MM.1S (cell line): Measurements from ENCODE around the gene RAB33A.

ENCODE experiments used
- DNase-seq: peaks from one replicate; pipeline ENCODE4 v3.0.0-alpha.2; 2015
- H2AFZ ChIP-seq: fragments of 300-600 bp; sonication (generic); 2 replicates; pipeline ENCODE4 v1.6.0; 2016; ENCODE audit warnings: antibody characterized with exemption, low read length
- H3F3A ChIP-seq: fragments of 300-600 bp; sonication (generic); 2 replicates; pipeline ENCODE4 v1.6.1; 2016; ENCODE audit warnings: mild to moderate bottlenecking, antibody characterized with exemption, low read length, moderate library complexity, mixed read lengths; ENCODE audit not compliant: insufficient read depth
- H3K27ac ChIP-seq: fragments of 300-600 bp; sonication (generic); 2 replicates; pipeline ENCODE4 v1.5.1; 2016; ENCODE audit warnings: mild to moderate bottlenecking, low read length
- H3K27me3 ChIP-seq: fragments of 300-600 bp; sonication (generic); replicated peaks from 2 replicates; pipeline ENCODE4 v1.6.0; 2016; ENCODE audit warnings: low read length; ENCODE audit not compliant: insufficient read depth
- H3K36me3 ChIP-seq: fragments of 300-600 bp; sonication (generic); replicated peaks from 2 replicates; pipeline ENCODE4 v1.6.1; 2016; ENCODE audit warnings: mild to moderate bottlenecking, low read length, mixed read lengths; ENCODE audit not compliant: insufficient read depth
- H3K4me1 ChIP-seq: fragments of 300-600 bp; sonication (generic); 2 replicates; pipeline ENCODE4 v1.6.1; 2016; ENCODE audit warnings: low read length, mixed read lengths
- H3K4me2 ChIP-seq: fragments of 300-600 bp; sonication (generic); 2 replicates; pipeline ENCODE4 v1.6.0; 2016; ENCODE audit warnings: low read depth, low read length
- H3K4me3 ChIP-seq: fragments of 300-600 bp; sonication (generic); 2 replicates; pipeline ENCODE4 v1.5.1; 2016; ENCODE audit warnings: low read length, mixed read lengths
- H3K79me2 ChIP-seq: fragments of 300-600 bp; sonication (generic); 2 replicates; pipeline ENCODE4 v1.6.1; 2016; ENCODE audit warnings: mixed run types, low read length, mixed read lengths
- H3K9ac ChIP-seq: fragments of 300-600 bp; sonication (generic); 2 replicates; pipeline ENCODE4 v1.6.1; 2016; ENCODE audit warnings: low read length, mixed read lengths
- H3K9me2 ChIP-seq: fragments of 300-600 bp; sonication (generic); replicated peaks from 2 replicates; pipeline ENCODE4 v1.6.1; 2016; ENCODE audit warnings: mild to moderate bottlenecking, low read length, mixed read lengths; ENCODE audit not compliant: insufficient read depth
- H3K9me3 ChIP-seq: fragments of 300-600 bp; sonication (generic); replicated peaks from 2 replicates; pipeline ENCODE4 v1.6.1; 2016; ENCODE audit warnings: mild to moderate bottlenecking, low read length, mixed read lengths; ENCODE audit not compliant: insufficient read depth
- H4K20me1 ChIP-seq: fragments of 300-600 bp; sonication (generic); 2 replicates; pipeline ENCODE4 v1.6.1; 2016; ENCODE audit warnings: mild to moderate bottlenecking, low read length, moderate library complexity, mixed read lengths; ENCODE audit not compliant: insufficient read depth
- EZH2 ChIP-seq: fragments of 300-600 bp; sonication (generic); optimal IDR thresholded peaks from 2 replicates; pipeline ENCODE3; 2017; ENCODE audit warnings: low read depth, mild to moderate bottlenecking, antibody characterized with exemption, low read length, mixed read lengths
- EZH2phosphoT487 ChIP-seq: fragments of 300-600 bp; sonication (generic); IDR thresholded peaks from 2 replicates; pipeline ENCODE4 v1.6.1; 2018; ENCODE audit warnings: antibody characterized with exemption, low read length
- TF ChIP-seq, protein P1 (sequence below): fragments of 300-600 bp; sonication (generic); IDR thresholded peaks from 2 replicates; pipeline ENCODE4 v1.5.1; 2016; ENCODE audit warnings: antibody characterized with exemption, low read length, mixed read lengths

Gene RAB33A

DNA sequence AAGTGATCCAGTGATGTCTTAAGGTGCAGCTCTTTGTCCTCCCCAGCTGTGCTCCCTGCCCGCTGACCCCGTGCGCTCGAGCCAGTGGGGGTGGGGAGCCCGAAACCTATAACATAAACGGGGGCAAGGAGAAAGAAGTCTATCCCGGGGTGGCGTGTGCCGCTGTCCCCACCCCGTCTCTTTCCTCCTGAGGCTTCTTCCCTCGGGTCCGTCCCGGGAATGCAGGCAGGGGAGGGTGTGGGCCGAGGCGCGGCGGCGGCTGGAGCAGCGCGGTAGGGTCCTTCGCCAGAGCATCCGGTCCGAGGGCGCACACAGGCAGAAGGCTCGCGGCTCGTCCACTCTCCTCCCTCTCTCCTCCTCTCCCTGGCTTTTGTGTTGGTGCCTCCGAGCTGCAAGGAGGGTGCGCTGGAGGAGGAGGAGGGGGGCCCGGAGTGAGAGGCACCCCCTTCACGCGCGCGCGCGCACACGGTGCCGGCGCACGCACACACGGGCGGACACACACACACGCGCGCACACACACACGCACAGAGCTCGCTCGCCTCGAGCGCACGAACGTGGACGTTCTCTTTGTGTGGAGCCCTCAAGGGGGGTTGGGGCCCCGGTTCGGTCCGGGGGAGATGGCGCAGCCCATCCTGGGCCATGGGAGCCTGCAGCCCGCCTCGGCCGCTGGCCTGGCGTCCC lies at the start of gene RAB33A:
Gene RAB33A (plus strand): TSS at position 517 of the 681 bp plus-strand sequence. CDS start 101 bp downstream, at position 618.
- no peaks in the 10 kb centered on the region for H3K9me3 ChIP-seq
- no peak for DNase-seq
- H2AFZ ChIP-seq, result peak within 1 kb of the TSS; percentile 58
- H3K4me3 ChIP-seq, result peak within 1 kb of the TSS; percentile 61
- peaks cover 48% of the 10 kb centered on the region for H3K4me1 ChIP-seq
- TF ChIP-seq, protein P1, sequence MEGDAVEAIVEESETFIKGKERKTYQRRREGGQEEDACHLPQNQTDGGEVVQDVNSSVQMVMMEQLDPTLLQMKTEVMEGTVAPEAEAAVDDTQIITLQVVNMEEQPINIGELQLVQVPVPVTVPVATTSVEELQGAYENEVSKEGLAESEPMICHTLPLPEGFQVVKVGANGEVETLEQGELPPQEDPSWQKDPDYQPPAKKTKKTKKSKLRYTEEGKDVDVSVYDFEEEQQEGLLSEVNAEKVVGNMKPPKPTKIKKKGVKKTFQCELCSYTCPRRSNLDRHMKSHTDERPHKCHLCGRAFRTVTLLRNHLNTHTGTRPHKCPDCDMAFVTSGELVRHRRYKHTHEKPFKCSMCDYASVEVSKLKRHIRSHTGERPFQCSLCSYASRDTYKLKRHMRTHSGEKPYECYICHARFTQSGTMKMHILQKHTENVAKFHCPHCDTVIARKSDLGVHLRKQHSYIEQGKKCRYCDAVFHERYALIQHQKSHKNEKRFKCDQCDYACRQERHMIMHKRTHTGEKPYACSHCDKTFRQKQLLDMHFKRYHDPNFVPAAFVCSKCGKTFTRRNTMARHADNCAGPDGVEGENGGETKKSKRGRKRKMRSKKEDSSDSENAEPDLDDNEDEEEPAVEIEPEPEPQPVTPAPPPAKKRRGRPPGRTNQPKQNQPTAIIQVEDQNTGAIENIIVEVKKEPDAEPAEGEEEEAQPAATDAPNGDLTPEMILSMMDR, result no peak
- TF ChIP-seq EZH2phosphoT487, result no peak
- no peak for TF ChIP-seq EZH2
- peak within 1 kb of the TSS; percentile 84; the same call in 1 of the 2 replicates for H3K27ac ChIP-seq
- H3F3A ChIP-seq, result peaks cover 25% of the 10 kb centered on the region
- no peaks in the 10 kb centered on the region for H3K9me2 ChIP-seq
- no peaks in the 10 kb centered on the region for H4K20me1 ChIP-seq
- H3K36me3 ChIP-seq, result no peaks in the 10 kb centered on the region
- H3K9ac ChIP-seq, result peak within 1 kb of the TSS; percentile 45; the same call in 1 of the 2 replicates
- no peaks in the 10 kb centered on the region for H3K27me3 ChIP-seq
- H3K4me2 ChIP-seq, result peak within 1 kb of the TSS; percentile 73
- no peaks in the 10 kb centered on the region for H3K79me2 ChIP-seq

- no peak for TF ChIP-seq EZH2
- Histone ChIP-seq H2AFZ (no peak overlapping the region), H3K4me2 (no peak overlapping the region), H3K79me2 (no peaks in the 10 kb centered on the region), H3K9ac (no peak overlapping the region), H3K4me1 (peaks cover 6% of the 10 kb centered on the region; the same call in 1 of the 2 replicates), H3K36me3 (no peaks in the 10 kb centered on the region), H4K20me1 (no peaks in the 10 kb centered on the region), H3K9me2 (no peaks in the 10 kb centered on the region), H3K27ac (no peak overlapping the region), H3K27me3 (no peaks in the 10 kb centered on the region), H3K9me3 (no peaks in the 10 kb centered on the region), H3F3A (no peaks in the 10 kb centered on the region), H3K4me3 (no peak overlapping the region)
- DNase-seq, result no peak
Observed at GRCh38 chrX:130124577-130124976, 47.2 kb upstream of the RAB33A start.

DNA sequence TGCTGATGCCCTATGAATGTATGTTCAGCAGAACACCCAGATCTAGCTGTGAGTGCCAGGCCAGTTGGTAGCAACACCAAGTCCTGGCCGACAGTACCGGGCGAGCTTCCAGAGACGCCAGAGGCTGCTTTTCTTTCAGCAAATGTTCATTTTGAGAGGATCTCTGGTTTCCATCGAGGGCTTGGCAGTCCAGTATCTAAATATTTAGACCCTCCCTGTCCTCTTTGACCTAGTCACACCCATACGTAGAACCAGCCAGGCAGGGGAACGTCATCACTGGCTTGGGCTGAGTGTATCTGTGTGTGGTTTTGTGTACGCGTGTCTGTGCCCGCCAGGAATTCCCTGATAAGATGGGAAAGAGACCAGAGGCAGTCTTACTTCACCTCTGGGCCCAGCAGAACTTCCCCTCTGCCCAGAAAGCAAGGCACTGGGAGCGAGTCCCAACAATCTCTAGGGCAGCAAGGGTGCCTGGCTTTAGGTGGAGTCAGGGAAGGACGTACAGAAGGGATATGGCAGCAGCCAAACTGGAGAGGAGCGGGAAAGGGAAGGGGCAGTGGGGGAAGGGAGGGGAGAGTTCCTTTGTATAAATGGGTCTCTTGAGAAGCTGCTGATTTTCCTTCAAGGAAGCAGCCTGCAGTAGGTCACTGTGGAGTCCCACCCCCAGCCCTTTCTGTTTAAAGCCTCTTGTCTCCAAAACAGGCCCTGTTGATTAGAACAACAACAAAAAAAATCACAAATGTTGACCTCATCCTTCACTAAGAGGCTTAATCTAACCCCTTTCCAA lies 46.5 kb upstream of the RAB33A start:
- no peak overlapping the region for H3K9ac ChIP-seq
- H3K9me3 ChIP-seq, result no peaks in the 10 kb centered on the region
- no peaks in the 10 kb centered on the region for H3K79me2 ChIP-seq
- no peak overlapping the region for H3K27ac ChIP-seq
- H4K20me1 ChIP-seq, result no peaks in the 10 kb centered on the region
- no peak for DNase-seq
- H3F3A ChIP-seq, result no peaks in the 10 kb centered on the region
- H3K4me1 ChIP-seq, result peaks cover under 1% of the 10 kb centered on the region; the same call in 1 of the 2 replicates
- H3K4me3 ChIP-seq, result no peak overlapping the region
- H3K36me3 ChIP-seq, result no peaks in the 10 kb centered on the region
- no peak overlapping the region for H2AFZ ChIP-seq
- no peak overlapping the region for H3K4me2 ChIP-seq
- no peaks in the 10 kb centered on the region for H3K9me2 ChIP-seq
- TF ChIP-seq EZH2 (no peak), EZH2phosphoT487 (no peak)
- TF ChIP-seq, protein P1, result no peak
- no peaks in the 10 kb centered on the region for H3K27me3 ChIP-seq
